Superior temporal gyrus (tissue), 1 donor: Measurements from ENCODE around the gene MYH7.
"Not testable (repeated sequence)": the region's sequence is repeated elsewhere in the genome, so short reads cannot be mapped to it uniquely, and the experiment has no call there.

Source experiments
- DNase-seq: peaks from one replicate; pipeline ENCODE4 v3.0.0-alpha.2; 2016; ENCODE audit errors: extremely low spot score

MYH7 gene

DNA sequence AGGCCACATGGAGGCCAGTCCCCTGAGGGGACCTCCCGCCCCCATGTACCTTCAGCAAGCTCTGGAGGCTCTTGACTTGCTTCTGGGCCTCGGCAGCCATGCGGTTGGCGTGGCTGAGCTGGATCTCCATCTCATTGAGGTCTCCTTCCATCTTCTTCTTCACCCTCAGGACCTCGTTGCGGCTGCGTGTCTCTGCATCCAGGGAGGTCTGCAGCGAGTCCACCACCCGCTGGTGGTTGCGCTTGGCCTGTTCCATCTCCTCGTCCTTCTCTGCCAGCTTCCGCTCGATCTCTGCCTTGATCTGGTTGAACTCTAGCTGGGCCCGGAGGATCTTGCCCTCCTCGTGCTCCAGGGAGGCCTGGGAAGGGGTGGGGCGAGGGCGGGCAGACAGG lies 49.2 kb downstream of the MYH7 start:
- DNase-seq = not testable (repeated sequence)

DNA sequence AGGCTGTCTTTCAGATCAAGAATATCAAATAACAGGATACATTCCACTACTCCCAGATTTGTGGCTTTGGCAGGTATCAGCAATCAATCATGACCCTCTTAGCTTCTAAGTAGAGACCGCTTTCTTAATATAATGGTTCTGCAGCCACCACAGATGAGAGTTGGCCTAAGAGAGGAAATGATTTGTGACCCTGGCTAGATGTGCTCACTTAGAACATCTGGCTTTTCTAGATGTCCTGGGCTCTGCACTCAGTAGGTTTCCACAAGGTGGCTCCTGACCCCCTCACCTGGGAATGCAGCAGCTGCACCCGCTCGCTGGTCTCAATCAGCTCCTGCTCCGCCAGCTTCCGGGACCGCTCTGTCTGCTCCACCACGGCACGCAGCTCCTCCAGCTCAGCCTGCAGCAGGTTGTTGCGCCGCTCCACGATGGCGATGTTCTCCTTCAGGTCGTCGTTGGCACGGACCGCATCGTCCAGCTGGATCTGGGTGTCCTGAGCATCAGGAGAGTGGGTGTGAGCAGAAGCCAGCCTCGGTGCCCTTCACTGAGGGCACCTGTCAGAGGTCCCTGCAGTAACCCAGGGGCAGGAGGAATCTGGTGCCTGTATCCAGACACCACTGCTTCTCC lies 49.7 kb downstream of the MYH7 start:
- DNase-seq = no peak

DNA sequence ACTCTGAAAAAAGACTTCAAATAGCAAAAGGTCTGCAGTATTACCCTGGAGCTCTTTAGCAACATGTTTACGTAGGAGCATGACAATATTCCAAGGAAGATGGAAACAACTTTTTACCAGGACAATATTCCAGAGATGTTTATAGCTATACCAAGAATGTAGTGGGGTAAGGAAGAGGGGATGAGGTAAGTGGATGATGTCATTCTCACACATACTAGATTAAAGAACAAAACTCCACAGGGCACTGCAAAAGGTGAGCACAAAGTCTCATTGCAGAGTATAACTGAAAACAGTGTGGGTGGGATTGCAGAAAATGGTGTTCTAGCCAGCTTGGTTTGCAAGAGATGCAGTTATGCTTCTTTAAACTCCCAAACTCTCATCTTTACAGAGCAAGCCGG lies 50.2 kb downstream of the MYH7 start:
- DNase-seq = no peak

DNA sequence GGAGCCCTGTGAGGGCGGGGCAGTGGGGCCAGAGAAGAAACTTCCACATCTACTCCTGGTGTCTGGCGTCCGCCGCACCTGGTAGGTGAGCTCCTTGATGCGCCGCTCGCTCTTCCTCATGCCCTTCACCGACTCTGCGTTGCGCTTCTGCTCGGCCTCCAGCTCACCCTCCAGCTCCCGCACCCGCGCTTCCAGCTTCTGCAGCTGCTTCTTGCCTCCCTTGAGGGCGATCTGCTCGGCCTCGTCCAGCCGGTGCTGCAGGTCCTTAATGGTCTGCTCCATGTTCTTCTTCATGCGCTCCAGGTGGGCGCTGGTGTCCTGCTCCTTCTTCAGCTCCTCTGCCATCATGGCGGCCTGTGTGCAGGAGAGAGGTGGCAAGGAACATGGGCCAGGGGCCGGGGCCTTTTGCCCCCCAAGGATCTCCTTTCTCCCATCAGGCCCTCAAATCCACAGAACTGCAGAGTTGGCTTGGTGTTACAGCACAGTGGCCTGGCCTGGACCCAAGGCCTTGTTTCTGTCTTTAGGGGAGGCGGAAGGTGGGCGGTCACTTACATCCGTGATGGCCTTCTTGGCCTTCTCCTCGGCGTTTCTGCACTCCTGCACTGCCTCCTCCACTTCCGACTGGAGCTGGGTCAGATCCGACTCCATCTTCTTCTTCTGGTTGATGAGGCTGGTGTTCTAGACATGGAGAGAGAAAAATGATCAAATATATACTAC lies 50.9 kb downstream of the MYH7 start:
- no peak for DNase-seq

DNA sequence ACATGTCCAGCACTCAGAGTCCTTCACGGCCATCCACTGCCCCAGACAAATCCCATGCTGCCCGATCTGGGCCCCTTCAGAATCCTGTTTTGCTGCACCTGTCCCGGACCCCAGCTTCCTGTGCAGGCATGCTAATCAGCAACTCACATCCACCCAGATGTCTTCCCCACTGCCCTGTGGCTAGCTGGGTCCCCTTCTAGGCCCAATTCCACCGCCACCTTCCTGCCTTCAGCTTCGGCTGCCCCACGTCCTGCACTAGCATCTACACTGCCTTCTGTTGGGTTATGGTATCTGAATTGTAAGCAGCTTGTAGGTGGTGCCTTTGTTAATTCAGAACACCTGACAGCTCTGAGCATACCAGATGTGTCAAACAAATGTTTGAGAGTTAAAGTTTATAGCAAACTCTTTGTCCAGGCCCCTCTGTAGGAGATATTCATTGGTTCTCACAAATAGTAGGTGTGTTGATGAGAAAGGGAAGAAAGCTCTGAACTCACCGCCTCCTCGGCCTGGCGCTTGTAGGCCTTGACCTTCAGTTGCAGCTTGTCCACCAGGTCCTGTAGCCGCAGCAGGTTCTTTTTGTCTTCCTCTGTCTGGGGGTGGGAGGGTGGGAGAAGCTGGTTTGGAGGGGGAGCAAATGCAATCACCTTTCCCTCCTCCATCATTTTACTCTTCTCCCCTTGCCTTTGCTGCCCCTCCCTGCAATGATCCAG lies 52.6 kb downstream of the MYH7 start:
- DNase-seq = no peak

DNA sequence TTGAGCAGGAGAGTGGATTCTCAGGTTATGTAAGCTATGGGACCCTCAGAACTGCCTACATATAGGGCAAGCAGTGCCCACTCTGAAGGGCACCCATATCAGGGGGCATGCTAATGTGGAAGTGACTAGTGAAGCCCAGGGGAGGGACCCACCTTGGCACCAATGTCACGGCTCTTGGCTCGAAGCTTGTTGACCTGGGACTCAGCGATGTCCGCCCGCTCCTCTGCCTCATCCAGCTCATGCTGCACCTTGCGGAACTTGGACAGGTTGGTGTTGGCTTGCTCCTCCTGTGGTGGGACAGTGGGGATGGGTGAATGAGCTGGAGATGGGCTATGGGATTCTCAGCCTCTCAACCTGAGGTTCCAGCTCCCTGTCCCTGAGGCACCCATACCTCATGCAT lies 53.2 kb downstream of the MYH7 start:
- no peak for DNase-seq

DNA sequence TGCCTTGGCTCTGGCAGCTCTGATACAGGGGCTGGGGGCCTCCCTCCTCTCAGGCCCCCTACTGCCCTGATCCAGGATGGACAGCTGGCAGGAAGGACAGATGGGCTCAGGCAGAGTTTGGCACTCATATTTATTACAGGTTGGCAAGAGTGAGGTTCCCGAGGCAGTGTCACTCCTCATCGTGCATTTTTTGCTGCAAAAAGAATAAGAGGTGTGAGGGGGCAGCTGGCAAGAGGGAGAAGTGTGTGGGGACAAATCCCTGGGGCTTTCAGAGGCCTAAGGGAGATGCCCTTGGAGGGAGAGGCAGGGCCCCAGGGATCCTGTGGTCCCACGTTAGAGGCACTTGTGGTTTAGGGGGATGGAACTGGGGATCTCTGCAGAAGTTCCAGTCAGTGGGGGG lies 53.6 kb downstream of the MYH7 start:
- DNase-seq = no peak

DNA sequence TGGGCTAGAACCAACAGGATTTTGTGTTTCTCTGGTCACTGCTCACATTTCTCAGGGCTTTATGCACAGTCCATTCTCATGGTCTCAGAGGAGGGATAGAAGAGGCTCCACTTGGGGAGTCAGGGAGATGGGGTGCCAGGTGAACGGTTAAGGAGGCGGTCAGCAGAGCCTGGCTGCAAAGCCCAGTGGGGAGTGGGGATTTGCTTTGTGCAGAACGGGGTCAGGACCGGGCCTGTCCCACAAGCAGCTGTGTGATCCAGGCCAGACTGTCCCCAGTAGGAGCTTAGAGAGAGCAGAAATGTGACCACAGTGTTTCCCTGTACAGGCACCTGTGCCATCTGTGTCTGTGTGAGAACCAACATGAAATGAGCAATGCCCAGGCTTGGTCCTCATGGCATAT lies 54.5 kb downstream of the MYH7 start:
- DNase-seq = no peak

DNA sequence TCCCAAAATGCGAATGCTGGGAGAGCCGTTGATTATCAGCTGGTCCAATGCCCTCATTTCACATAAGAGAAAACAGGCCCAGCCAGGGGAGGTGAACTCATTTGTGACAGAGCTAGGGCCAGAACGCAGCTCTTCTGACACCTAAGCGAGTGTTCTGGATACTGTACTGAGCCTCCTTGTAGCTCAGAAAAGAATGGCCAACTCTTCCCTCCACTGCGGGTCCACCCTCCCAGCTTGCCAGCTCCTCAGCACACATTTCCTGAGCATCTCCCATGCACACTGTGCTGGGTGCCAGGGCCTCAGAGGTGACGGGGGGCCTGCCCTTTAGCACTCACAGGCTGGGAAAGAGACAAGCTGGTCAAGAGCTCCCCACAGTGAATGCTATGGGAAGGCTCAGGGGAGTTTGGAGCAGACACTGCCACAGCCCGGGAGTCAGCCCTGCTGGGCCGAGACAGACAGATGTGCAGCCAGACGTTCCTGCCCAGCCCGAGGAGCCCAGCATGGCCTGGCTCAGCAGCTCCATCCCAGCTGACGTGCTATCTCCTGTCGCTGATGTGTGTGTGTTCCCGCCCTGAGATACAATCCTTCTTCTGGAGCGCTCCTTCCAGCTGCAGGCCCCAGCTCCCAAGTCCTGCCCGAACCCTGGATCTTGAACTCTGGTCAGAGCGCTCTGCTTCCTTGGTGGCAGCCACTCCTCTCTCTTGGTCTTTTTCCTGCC lies 55.1 kb downstream of the MYH7 start:
- no peak for DNase-seq

DNA sequence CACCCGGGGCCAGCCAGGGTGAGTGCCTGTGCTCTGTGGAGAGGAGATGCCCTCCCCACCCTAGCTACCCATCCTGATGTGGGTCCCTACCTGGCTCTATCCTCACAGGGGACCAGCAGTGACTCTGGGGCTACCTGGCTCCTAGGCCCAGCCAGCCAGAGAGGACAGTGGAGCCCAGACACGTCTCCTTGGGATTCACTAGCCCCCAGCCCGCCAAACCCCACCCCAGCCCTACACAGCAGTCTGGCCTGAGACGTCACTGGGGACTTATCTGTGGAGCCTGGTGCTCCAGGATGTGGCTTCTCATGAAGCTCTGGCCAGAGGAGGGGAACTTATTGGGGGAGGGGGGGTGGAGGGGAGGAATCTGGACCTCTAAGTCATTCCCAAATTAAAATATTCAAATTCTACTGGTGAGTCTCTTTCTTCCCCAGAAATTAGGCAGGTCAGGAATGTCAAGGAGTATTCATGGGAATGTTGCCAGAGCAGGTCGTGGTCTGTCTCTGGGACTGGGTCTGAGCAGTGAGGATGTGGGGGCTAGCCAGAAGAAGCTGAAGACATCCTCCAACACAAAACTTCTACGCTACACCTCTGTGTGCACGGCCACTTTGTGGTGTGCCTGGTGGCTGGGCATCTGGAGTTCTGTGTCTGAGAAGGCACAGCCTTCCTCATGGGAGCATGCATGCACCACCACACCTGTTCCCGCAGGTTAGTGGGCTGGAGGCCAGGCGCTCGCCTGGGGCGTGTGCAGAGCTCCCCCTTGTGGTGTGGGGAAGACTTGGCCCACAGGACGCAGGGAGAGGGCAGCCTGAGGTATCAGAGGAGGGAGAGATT lies 55.9 kb downstream of the MYH7 start:
- DNase-seq = peak; percentile 61

DNA sequence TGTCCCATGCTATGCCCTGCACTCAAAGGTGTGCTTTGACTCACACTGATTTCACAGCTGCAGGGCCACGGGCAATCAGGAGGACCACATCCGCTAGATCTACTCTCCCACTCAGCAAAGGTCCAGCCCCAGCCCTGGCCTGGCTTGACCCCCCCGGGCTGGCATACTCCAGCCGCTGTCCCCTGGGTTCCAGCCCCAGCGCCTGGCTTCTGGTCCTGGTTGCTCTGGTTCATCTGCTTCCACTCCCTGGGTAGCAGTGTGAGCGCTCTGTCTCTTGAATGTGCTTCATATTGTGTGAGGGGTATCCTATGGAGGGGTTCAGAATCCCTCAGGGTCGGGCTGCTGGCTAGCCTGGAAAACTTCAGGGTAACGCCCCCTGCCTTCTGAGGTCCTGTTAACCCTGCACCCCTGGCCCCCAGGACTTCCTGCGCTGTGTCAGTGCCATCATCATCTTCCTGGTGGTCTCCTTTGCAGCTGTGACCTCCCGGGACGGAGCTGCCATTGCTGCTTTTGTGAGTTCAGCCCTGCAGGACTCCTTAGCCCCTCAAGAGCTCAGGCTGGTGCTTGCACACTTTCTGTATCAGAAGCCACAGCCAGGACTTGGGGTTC lies 56.7 kb downstream of the MYH7 start:
- no peak for DNase-seq

DNA sequence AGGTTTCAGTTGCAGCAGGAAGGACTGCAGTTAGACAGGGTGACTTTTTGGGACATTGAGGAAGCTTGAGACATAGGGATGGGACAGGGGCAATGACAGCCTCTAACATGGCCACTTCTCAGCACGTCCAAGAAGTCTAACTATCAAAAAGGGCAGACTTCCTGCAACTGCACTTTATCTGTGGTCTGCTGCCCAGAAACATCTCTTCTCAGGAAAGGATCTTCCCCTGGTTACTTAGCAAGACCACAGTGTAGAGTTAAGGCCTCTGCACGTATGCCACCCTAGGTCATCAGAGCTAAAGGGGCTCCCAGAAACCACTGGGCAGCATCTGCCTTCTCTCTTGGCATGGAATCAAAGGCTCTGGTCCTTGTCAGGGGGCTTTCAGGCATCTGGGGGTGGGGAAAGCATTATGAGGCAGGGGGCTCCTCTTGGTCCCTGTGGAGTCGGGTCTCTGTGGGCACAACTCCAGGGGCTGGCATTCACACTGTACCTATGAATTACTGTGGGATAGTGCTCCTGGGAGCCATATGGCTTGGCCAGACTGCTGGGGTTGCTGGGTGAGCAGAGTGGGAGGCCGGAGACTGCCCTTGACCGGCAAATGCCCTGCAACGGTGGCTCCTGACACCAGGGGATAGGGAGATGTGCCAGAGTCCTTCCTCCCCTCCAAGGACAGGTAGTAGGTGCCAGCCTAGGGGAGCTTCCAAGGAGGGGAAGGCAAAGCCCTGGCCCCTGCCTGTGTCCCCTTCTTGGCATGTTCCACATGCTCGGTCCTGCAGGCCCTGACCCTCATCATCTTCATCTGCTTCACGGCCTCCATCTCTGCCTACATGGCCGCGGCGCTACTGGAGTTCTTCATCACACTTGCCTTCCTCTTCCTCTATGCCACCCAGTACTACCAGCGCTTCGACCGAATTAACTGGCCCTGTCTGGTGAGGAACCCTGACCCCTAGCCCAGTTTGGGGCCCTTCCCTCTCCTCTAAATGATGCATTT lies 57.6 kb downstream of the MYH7 start:
- DNase-seq = peak; percentile 44

DNA sequence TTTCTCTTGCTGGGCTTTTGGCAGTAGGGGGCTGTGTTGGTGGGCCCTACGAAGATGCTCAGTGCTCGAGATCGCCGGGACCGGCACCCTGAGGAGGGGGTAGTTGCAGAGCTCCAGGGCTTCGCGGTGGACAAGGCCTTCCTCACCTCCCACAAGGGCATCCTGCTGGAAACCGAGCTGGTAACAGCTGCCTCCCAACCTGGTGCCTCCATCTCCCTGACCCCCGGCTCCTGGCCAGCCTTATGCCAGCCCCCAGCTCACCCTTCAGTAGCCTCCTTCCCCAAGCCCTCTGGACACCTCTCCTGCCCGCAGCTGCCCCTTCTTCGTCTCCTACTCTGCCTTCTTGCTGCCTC lies 58.3 kb downstream of the MYH7 start:
- DNase-seq = no peak

DNA sequence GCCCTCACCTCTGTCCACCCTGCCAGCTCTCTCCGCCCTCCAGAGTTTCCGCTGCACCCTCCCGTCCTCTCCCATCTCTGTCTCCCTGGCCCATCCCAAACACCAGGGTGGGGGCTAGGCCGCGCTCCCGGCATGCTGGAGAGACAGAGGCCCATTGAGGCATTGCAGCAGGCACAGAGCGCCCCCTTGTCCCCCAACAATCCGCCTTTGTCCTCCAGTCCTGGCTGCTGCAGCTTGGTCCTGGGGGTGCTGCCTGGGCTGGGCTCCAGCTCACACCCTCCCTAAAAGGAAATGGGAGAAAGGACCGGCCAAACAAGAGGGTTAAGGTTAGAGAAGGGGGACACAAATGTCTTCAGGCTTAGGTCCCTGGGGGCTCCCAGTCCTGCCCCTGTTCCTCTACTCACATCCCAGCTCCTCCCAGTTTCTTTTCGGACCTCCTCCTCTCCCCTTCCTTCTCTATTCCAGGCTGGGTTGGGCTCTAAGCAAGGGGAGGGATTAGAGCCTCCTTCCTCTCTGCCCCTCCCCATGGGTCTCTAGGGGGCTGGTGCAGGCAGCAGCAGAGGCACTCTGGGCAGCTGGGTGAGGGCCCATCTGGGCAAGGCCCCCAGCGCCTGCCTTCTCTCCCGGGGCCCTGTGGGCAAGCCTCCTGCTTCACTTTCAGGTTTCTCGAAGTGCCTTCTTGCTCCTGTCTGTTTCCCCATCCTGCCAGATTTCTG lies 58.8 kb downstream of the MYH7 start, which contains the start of gene CMTM5:
Gene CMTM5, plus strand, starts transcription at position 565 of the 716 bp plus-strand sequence. CDS start 206 bp downstream, outside the sequence.
- DNase-seq = peak; percentile 94

DNA sequence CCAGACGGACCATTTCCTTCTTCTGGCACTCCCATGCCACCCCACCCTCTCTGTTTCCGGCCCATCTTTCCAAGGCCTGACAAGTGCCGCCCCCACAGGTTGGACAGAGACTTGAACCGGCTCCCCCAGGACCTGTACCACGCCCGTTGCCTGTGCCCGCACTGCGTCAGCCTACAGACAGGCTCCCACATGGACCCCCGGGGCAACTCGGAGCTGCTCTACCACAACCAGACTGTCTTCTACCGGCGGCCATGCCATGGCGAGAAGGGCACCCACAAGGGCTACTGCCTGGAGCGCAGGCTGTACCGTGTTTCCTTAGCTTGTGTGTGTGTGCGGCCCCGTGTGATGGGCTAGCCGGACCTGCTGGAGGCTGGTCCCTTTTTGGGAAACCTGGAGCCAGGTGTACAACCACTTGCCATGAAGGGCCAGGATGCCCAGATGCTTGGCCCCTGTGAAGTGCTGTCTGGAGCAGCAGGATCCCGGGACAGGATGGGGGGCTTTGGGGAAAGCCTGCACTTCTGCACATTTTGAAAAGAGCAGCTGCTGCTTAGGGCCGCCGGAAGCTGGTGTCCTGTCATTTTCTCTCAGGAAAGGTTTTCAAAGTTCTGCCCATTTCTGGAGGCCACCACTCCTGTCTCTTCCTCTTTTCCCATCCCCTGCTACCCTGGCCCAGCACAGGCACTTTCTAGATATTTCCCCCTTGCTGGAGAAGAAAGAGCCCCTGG lies 59.8 kb downstream of the MYH7 start:
- no peak for DNase-seq

DNA sequence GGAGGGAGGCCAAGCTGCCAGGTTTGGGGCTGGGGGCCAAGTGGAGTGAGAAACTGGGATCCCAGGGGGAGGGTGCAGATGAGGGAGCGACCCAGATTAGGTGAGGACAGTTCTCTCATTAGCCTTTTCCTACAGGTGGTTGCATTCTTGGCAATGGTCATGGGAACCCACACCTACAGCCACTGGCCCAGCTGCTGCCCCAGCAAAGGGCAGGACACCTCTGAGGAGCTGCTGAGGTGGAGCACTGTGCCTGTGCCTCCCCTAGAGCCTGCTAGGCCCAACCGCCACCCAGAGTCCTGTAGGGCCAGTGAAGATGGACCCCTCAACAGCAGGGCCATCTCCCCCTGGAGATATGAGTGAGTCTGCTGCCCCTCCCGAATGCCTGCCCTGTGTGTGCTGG lies 62.4 kb downstream of the MYH7 start:
- no peak for DNase-seq

DNA sequence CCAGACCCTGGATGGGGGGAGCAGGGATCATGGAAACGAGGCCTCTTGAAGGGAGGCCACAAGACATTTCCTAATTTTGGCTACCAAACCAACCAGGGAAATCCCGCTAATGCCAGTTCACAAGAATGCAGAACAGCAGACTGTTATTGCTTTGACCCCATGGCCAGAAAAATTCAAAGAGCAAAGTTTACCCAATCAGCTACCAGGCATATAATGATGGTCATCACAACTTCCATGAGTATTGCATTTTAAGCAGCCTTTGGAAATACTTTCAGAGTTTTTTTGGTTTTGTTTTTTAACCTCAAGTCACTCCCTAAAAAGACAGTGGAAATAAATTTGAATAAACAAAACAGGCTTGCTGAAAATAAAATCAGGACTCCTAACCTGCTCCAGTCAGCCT lies 63.0 kb downstream of the MYH7 start, which contains the start of gene IL25:
Gene IL25, plus strand, starts transcription at position 301 of the 400 bp plus-strand sequence.
- no peak for DNase-seq

DNA sequence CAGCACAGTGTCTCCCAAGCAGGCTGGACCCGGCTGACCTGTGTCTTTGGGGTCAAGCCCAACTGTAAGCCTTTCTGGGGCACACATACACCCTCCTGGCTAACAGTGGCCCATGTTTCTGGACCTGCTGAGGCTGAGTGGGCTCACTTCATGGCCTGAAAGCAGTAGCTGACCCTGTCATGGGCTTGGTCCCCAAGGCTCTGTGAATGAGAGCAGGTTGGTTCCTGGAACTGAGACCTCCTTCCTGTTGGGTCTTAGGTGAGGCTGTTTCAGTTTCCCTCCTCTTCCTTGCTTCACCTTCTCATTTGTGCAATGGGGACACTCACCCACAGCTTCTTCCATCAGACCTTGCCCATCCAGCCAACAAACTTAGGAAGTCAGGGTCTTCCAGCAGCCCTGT lies 63.6 kb downstream of the MYH7 start:
- no peak for DNase-seq
